Tongue (tissue), 2 donors: ENCODE data around the gene TRDN. TPM values are rescaled to one million over a fixed set of nuclear protein-coding genes. Genes with fewer than 3 reads are reported as not detected.

Source experiments
- DNase-seq: peaks from one replicate; pipeline ENCODE4 v3.0.0-alpha.2; 2015
- total RNA-seq: library from RNA; depleted of rRNA; stranded (reverse); fragments of >200 nt; gene quantifications from one replicate; pipeline ENCODE4 v1.2.3, GENCODE V29; 2014

Gene TRDN
- total RNA-seq, 1 donor from 2014 or later = 249 TPM

- DNase-seq = no peak
These were observed 467.6 kb downstream of the TRDN start for GRCh38 chr6:123168892-123169773.

- DNase-seq = no peak
These were observed 468.3 kb downstream of the TRDN start for GRCh38 chr6:123168466-123168865.

Other genes with a start within 250 kb of the TRDN start
- 1.7 TPM for gene NKAIN2, start 166.9 kb upstream of the TRDN start, total RNA-seq